Osteocyte (in vitro differentiated cells): Measurements from ENCODE around the gene FN3K. TPM values are rescaled to one million over a fixed set of nuclear protein-coding genes. Genes with fewer than 3 reads are reported as not detected.
"Not testable (repeated sequence)": the region's sequence is repeated elsewhere in the genome, so short reads cannot be mapped to it uniquely, and the experiment has no call there.

Experiments
- DNase-seq: peaks from one replicate; pipeline ENCODE4 v3.0.0; 2021; ENCODE audit warnings: mixed read lengths; ENCODE audit not compliant: unreplicated experiment; ENCODE audit errors: extremely low spot score
- H3K27ac Mint-ChIP-seq: one replicate; pipeline ENCODE4 v1.8.0; 2021; ENCODE audit warnings: mild to moderate bottlenecking, mixed read lengths; ENCODE audit not compliant: unreplicated experiment
- H3K27me3 Mint-ChIP-seq: one replicate; pipeline ENCODE4 v1.8.0; 2021; ENCODE audit warnings: mixed read lengths; ENCODE audit not compliant: unreplicated experiment
- H3K36me3 Mint-ChIP-seq: one replicate; pipeline ENCODE4 v1.8.0; 2021; ENCODE audit warnings: mixed read lengths; ENCODE audit not compliant: unreplicated experiment
- H3K4me1 Mint-ChIP-seq: one replicate; pipeline ENCODE4 v1.8.0; 2021; ENCODE audit warnings: mixed read lengths; ENCODE audit not compliant: unreplicated experiment
- H3K4me3 Mint-ChIP-seq: one replicate; pipeline ENCODE4 v1.8.0; 2021; ENCODE audit warnings: mild to moderate bottlenecking, moderate library complexity, mixed read lengths; ENCODE audit not compliant: unreplicated experiment
- H3K9me3 Mint-ChIP-seq: one replicate; pipeline ENCODE4 v1.8.0; 2021; ENCODE audit warnings: mixed read lengths; ENCODE audit not compliant: unreplicated experiment
- CTCF ChIP-seq: fragments of 200-600 bp; sonication (generic); IDR thresholded peaks from 2 replicates; pipeline ENCODE4 v1.5.0; 2021; ENCODE audit warnings: antibody characterized with exemption, mild to moderate bottlenecking, moderate library complexity
- total RNA-seq: library from RNA; stranded (reverse); gene quantifications from 2 replicates; pipeline ENCODE4 v1.2.1, GENCODE V29; 2021

Gene FN3K
- total RNA-seq, 1 donor from 2014 or later: 25.2 TPM

- no peaks in the 10 kb centered on the region for H3K27me3 Mint-ChIP-seq
- no peak for TF ChIP-seq CTCF
- no peak overlapping the region for H3K27ac Mint-ChIP-seq
- H3K9me3 Mint-ChIP-seq: no peaks in the 10 kb centered on the region
- H3K36me3 Mint-ChIP-seq: peaks cover 3% of the 10 kb centered on the region
- H3K4me1 Mint-ChIP-seq: peaks cover 4% of the 10 kb centered on the region
- H3K4me3 Mint-ChIP-seq: no peak overlapping the region
- DNase-seq: no peak
Observed at GRCh38 chr17:82782657-82783207, 47.3 kb downstream of the FN3K start.

GRCh38 chr17:82783498-82783897, 48.1 kb downstream of the FN3K start:
- no peaks in the 10 kb centered on the region for H3K9me3 Mint-ChIP-seq
- H3K4me1 Mint-ChIP-seq: peaks cover 4% of the 10 kb centered on the region
- TF ChIP-seq CTCF: no peak
- H3K27me3 Mint-ChIP-seq: no peaks in the 10 kb centered on the region
- no peak for DNase-seq
- H3K27ac Mint-ChIP-seq: no peak overlapping the region
- no peak overlapping the region for H3K4me3 Mint-ChIP-seq
- H3K36me3 Mint-ChIP-seq: peaks cover 3% of the 10 kb centered on the region

DNA sequence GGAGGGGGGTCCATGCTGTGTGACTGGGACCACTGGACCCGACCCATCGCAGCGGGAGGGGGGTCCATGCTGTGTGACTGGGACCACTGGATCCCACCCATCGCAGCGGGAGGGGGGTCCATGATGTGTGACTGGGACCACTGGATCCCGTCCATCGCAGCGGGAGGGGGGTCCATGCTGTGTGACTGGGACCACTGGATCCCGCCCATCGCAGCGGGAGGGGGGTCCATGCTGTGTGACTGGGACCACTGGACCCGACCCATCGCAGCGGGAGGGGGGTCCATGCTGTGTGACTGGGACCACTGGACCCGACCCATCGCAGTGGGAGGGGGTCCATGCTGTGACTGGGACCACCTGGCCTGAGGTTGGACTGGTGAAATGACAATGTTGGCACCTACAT, 50.2 kb downstream of the FN3K start:
- not testable (repeated sequence) for H3K27me3 Mint-ChIP-seq, H3K36me3 Mint-ChIP-seq, H3K9me3 Mint-ChIP-seq, DNase-seq, H3K27ac Mint-ChIP-seq, H3K4me1 Mint-ChIP-seq, H3K4me3 Mint-ChIP-seq

GRCh38 chr17:82786427-82786826, 51.0 kb downstream of the FN3K start:
- H3K9me3 Mint-ChIP-seq: no peaks in the 10 kb centered on the region
- H3K4me3 Mint-ChIP-seq: no peak overlapping the region
- peaks cover 5% of the 10 kb centered on the region for H3K36me3 Mint-ChIP-seq
- no peaks in the 10 kb centered on the region for H3K27me3 Mint-ChIP-seq
- no peak for DNase-seq
- TF ChIP-seq CTCF: no peak
- H3K4me1 Mint-ChIP-seq: peaks cover 9% of the 10 kb centered on the region
- no peak overlapping the region for H3K27ac Mint-ChIP-seq

DNA sequence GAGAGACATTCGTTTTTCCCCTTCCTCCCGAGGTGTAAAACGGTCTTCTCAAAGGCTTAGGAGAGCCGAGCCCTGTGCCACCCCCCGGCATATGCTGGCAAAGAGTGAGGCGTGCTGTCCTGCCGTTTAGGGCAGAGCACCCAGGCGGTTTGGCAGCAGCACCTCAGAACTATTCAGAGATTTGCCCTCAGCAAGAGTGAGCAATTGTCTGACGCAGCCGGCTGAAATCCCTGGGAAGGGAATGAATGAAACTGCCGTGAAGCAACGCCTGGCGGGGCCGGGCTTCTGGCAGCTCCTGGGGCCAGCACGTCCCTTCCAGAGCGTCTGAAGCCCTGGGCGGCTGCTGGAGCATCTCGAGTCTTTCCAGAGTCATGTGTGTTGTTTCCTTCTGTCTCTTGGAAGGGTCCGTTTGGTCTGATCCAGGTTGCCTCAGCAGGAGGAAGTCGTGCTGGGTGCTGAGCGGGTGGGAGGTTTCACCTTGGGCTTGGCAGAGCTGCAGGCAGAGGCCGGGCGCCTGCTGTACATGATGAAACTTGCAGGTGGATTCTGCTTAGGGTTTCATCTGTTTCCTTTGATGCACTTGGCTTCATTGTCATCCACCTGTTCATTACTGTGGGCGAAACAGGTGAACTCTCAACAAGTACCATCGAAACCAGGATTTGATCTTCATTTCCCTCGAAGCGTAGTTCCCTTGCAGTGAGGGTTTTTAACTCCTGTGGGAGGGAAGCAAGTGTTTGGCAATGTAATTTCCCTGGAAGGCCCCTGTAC, 51.9 kb downstream of the FN3K start:
- Mint-ChIP-seq H3K27ac (no peak overlapping the region), H3K36me3 (peaks cover 7% of the 10 kb centered on the region), H3K27me3 (no peaks in the 10 kb centered on the region), H3K9me3 (no peaks in the 10 kb centered on the region), H3K4me3 (no peak overlapping the region), H3K4me1 (peaks cover 7% of the 10 kb centered on the region)
- TF ChIP-seq CTCF: no peak
- no peak for DNase-seq
